Renal cortical epithelial cell (primary cell): ENCODE data around the gene RAB28. TPM values are rescaled to one million over a fixed set of nuclear protein-coding genes. Genes with fewer than 3 reads are reported as not detected.

ENCODE experiments used
- DNase-seq: peaks from one replicate; pipeline ENCODE4 v3.0.0-alpha.2; 2011; ENCODE audit warnings: low read depth
- total RNA-seq: library from RNA; depleted of rRNA; stranded (reverse); fragments of >200 nt; gene quantifications from 2 replicates; pipeline ENCODE4 v1.2.3, GENCODE V29; 2014

The RAB28 gene
- total RNA-seq, 1 donor from 2014 or later = 18.7 TPM

DNA sequence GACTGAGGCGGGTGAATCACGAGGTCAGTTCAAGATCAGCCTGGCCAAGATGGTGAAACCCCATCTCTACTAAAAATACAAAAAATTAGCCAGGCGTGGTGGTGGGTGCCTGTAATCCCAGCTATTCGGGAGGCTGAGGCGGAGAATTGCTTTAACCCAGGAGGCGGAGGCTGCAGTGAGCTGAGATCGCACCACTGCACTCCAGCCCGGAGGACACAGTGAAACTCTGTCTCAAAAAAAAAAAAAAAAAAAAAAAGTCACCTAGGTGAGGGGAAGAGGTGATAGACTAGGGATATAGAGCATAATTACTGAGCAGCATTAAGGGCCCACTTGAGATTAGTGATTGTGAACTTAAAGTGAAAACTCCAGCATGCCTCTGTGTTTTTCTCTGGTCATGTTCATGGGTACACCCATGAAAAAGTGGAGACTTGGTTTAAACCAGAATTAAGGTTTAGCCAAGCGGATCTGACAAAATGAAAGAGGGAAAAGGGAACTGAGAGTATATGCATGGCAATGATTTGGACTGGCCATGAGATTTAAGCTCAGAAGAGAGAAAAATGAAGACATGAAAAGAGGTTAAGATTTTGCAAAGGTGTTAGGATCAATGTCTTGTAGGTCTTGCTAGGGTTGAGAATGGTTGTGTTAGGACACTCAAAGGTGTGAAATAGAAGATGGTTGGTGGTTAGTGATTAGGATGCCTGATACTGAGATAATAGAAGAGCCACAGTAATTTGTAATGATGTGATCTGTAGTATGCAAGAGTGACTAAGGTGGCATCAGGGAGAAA lies 105.0 kb downstream of the RAB28 start:
- DNase-seq = no peak

DNA sequence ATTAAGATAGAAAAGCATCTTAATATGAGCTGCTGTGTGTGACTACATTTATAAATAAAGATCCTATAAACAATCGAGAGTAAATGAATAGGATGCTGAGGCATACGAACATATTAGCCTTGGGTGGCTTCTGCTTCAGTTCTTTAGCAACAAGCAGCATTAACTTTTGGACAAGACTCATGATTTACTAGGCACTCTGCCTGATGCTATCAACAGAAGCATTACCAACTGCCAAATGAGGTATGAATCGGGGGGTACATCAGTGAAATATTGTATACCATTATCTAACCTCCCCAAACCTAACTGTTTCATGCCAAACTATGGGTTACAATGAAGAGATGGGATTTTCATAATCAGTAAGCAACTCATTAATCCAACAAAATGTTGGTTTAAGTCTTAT lies 113.1 kb downstream of the RAB28 start:
- DNase-seq = no peak

DNA sequence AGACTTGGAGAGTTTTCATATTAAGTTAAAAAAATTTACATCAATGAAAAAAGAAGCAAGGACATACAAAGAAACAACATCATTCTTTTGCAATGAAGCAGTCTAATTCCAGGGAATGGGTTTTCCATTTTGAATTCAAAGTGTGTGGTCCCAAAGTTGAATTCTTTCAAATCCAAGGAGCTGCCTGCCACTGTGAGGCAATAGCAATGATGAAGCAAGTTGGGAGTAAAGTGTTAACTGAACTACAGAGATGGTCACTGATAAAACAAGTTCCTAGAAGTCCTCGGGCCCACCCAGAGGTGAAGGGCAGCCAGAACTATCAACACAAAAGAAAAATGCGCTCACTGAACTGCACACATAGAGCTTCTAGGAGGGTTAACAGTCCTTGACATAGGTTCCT lies 115.9 kb downstream of the RAB28 start:
- no peak for DNase-seq

DNA sequence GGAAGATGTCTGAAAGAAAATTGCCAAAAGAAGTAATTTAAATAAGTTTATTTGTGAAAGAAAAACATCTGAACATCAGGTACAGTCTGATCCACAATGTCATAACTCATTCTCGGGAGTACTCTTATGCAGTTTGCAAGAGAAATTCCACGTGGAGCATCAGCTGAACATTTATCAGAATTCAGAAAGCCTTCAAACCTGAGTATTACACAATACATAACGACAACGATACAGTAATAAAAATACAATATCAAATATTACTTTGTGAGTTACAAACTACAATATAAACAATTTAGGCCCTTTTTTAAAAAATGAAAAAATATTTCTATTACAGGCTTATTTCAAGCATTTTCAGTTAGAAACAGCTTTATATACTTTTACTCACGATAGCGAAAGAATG lies 116.4 kb downstream of the RAB28 start:
- no peak for DNase-seq

DNA sequence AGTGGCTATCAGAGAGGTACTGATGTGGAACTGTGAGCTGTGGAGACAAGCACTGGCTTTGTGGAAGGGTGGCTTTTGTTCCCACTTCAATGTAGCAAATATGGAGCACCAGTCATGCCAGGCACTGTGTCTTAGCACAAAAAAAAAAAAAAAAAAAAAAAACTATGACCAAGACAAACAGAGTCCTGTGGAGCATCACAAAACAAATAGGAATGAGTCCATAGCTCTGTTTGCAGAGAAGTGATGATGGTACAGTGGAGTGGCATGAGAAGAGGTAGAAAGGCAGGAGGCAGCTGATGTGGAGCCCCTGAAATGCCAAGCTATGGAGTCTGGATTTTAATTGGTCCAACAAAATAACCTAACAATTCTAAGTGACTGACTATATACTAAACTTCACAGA lies 116.9 kb downstream of the RAB28 start:
- no peak for DNase-seq

DNA sequence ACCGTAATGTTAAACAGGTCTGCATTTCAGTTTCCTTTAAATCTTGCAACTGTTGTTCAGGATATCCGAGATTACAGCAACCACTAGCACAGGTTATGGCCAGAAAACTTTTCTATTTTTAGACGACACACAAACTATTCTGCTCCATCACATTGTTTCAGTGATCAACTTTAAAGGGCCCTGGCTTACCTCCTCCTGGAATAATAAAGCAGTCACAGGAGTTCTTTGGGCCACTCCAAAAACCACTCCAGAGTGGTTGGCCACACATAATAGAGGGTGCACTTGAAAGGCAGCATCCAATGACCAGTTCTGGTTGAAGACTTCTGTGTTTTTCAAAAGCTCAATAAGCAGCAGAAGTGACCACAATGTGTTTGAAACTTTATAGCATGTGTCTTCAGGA lies 118.9 kb downstream of the RAB28 start:
- DNase-seq = no peak

DNA sequence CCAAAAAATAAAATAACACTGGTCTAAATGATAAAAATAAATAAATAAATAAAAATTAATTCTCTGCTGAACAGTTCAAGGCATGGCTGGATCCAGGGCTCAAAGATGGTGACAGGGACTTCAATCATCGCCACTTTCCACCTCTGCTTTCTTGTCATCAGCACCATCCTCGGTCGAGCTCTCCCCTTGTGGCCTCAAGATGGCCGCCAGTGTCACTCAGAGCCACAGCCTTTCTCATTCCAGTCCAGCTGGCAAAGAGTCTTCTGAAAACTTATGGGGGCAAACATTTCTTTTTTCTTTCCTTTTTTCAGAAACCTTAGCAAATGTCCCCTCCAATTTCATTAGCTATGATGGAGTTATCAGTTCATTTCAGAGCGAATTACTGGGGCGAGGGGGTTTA lies 119.5 kb downstream of the RAB28 start:
- DNase-seq = no peak

DNA sequence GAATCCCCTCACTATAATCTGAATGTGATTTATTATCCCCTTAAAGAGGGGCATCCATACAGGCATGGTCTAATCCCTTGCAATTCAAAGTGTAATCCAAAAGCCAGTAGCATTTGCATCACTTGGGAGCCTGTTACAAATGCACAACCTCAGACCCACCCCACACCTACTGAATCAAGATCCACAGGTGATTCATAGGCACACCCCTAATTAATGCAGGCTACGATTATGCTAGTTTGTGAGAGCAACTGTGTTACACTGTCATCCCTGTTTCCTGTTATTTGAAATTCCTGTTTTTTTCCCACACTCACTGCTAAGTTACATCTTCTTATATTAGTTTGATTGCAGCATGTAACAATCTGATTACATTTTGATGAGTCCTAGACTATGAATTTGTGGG lies 120.0 kb downstream of the RAB28 start:
- DNase-seq = peak; percentile 16

DNA sequence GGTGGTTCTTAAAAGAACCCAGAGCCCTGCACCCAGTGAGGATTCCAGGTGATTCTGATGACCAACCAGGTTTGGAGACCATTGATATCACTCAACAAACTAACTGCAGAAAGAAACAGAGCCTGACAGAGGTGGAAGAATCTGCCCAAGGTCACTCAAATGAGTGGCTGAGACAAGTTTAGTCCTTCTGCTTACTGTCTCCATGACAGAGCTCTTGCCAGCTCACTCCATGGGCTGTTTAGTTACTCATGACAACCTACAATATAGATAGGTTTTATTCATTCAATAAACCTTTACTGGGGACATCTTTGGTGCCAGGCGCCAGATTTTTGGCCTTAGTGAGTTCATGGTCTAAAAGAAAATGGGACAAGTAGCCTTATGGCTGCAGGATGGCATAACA lies 124.3 kb downstream of the RAB28 start:
- DNase-seq = no peak

DNA sequence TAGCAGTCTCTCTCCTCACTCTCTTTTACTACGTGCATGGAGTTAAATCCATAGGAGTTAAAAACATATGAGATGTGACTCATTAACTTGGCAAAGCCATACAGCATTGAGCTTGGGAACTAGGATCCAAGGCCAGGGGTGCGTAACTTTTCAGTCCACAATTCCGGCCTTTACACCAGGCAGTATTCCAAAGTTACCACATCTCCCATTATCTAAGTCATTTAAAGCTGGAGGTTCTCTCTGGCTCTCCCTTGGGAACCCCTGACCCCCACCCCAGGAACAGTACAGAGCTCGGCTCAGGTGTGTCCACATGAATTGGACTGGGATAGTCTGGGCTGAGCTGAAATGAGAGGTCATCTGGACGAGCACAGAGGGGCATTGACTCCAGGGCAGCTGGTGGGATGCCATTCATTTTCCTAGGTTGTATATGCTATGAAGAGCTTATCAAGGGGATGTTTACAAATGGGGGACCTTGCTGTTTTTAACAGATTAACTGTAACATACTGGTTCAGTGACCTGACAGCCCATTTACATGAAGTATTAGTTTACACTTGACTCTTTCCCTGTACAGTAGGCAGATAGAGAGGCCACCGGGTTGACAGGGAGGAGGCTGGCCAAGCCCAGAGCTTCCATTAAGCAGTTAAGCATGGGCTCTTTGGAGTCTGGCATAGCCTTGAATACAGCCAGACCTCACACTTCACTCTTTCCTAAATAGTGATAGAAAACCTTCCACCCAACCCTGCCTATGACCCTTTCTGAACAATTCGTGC lies 128.8 kb downstream of the RAB28 start:
- DNase-seq = no peak

DNA sequence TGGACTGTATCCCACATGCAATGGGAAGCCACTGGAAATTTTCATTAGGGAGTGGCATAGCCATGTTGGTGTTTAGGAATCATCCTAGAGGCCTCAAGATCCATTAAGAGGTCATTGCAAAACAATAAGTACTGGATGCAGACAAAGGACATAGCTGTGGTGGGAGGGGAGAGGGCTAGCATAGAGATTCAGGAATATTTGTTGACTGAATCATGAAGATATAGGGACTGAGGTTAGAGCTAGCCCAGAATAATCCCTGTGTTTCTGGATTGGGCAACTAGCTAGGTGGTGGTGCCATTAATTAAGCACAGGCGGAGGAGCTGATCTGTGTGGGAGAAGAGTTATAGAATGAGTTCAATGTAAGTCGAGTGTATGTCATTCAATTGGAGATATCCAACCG lies 135.0 kb downstream of the RAB28 start:
- DNase-seq = peak; percentile 25

DNA sequence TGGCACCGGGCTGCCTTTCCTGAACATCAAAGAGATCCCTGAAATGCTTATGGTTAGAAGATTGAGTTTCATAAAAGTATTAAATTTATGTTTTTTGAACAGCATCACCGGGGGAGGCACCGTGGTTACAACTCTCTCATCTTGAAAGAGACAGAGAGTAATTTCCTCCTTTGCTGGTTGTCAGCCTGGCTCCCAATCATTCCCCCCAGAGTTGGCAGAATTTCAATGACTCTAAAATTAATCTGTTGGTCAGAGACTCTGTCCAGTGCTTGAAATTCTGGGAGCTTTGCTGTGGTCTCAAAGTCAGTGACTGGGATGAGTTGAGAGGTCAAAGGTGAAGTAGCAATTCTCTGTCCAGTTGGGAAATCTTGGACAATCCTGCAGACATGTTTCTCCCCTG lies 135.9 kb downstream of the RAB28 start:
- no peak for DNase-seq

DNA sequence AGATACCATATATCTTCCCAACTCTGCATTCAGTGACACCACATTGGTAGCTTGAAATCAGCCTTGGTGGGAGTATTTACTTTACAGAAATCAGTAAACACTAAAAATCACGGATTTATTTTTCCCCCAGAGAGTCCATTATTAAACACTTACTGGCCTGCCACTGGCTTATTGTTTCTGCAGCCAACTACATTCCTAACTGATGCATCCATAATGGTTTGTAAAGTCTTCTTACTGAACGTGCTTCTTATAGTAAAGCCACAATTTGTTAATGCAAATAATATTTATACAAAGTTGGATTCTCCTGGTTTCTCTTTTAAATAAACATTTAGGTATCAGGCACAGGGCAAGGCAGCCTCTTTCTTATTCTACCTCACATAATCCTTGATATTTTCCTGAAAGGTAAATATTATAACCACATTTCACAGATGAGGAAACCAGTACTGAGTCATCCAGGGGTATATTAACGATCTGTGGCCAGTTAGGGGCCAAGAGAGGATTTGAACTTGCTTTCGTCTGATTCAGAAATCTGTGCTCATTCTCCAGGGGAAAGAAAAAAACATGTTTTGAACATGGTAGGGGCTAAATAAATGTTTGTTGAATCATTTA lies 136.5 kb downstream of the RAB28 start:
- no peak for DNase-seq

DNA sequence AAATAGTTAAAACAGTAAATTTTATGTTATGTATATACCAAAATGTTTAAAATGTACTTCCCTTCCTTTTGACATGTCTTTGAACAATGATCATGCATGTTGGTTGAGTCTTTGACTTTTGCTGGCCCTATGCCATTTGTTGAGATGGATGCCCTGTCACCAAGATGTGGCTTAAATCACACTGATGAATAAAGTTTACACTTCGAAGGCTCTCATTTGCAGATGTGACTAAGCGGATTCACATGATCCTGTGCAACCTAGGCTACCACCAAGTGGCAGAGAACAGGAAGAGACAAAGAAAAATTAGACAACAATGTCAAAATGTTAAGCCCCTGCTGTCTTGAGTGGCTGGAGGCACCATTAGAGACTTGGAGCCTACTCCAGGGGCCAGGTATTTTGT lies 139.9 kb downstream of the RAB28 start:
- DNase-seq = no peak

DNA sequence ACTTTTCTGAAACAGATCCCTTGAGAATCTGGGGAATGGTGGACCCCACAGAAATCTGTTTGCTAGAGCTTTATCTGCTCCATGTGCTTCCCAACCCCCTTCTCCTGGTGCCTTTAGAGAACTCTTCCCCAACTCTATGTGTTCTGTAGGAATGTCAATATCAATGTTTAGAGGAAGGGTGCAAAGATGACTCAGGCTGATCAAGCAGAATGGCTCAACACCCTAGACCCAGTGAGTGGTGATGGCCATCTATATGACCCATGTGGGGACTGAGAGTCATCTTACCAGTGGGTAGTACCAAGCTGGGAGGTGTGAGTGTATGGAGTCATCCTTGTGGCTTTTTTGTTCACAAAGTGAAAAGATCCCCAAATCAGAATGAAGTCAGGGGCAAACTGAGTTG lies 143.5 kb downstream of the RAB28 start:
- no peak for DNase-seq

DNA sequence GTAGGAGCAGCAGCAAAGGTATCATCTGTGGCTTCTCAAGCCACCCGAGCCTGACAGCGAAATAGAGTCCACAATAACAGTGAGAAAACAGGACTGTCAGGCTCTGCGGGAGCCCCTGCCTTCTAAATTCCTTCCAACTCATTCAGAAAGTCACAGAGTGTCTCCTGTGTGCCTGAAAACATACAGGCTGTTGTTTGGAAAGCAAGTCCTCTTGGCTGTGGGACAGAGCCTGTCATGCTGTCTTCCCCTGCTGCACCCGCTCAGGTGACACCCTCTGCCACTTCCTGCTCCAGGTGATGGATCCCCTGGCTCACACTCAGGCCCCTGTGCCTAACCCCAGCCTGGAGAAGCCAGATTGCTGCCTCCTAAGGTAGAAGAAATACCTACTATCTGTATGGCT lies 152.3 kb downstream of the RAB28 start:
- DNase-seq = no peak

DNA sequence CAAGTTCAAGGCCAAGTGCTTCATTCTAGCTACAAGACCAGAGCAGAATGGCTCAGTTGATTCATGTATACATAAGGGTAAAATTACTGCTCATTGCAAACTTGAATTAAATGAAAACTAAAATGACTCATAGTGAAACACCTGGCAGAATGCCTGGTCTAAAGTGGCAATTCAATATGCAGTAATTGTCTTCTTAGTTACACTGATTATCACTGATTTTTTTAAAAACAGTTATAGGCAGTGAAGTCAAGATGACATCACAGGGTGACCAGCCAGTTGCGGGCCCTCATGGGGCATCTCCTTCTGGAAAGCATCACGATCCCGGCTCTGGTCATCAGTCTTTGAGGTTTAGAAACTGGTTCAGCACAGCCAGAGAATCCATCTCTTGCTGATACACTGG lies 154.2 kb downstream of the RAB28 start:
- peak; percentile 66 for DNase-seq

DNA sequence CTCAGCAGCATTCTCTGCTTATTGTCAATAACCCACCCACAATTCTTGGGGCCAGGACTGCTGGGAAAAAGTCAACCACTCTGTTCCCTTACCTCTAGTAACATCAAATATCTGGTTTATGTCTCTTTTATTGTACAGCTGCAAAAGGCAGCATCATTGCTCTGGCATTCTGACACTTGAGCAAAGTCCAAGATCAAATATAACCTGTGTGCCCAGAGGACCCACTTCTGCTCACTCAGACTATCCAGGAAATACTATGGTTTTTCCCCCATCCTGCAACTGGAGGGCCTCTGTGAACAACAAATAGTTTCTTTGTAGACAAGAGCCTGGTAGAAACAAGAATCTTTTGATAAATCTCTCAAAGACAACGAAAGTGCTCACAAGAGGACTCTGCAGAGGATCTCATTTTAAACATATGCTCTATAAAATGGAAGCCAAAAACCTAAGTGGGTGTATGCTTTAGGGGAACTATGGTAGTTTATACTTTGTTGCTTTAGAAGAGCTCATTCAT lies 154.7 kb downstream of the RAB28 start:
- DNase-seq = no peak

DNA sequence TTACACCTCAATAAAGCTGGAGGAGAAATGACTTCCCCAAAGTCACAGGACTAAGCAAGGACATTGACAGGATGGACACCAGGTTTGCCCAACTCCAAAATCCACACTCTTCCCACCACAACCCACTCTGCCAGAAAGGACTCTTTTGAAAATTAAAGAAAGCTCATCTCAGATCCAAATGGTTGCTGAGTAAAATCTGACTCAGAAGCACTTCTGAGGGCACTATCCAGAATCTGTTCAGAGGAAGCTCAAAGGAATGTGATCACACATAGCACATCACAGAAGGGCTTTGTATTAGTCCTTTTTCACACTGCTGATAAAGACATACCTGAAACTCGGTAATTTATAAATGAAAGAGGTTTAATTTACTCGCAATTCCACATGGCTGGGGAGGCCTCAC lies 155.5 kb downstream of the RAB28 start:
- DNase-seq = no peak

DNA sequence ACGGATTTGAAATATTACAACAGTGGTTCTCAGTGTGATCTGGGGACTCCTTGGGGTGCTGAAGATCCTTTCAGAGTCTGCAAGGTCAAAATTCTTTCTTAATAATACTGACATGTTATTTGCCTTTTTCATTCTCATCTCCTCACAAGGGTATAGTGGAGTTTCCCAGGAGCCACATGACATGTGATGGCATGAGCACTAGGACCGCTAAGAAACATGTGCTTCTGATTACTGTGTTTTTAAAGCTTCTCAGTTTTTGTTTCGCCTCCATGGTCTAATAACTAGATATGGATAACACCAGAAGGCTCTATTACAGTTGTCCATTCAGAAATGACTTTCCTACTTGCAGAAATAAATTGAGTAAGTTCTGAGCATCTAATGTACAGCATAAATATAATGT lies 156.1 kb downstream of the RAB28 start:
- DNase-seq = no peak

DNA sequence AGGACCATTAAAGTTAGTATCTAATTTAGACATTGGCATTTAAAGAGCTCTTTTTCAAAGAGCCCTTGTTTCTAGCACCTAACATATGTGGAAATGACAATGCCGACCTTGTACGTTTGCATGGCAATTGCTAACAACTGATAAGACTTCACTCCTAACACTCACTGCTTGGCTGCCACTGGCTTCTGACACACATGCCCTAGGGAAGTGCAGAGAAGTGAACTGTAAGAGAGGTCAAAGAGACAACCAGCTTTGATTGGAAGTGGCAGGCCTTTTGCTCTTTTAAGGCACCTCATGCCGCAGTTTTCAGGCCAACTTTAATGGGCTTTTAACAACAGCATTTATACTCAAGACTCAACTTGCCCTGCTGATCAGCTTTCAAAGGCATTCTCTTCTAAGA lies 158.4 kb downstream of the RAB28 start:
- no peak for DNase-seq

DNA sequence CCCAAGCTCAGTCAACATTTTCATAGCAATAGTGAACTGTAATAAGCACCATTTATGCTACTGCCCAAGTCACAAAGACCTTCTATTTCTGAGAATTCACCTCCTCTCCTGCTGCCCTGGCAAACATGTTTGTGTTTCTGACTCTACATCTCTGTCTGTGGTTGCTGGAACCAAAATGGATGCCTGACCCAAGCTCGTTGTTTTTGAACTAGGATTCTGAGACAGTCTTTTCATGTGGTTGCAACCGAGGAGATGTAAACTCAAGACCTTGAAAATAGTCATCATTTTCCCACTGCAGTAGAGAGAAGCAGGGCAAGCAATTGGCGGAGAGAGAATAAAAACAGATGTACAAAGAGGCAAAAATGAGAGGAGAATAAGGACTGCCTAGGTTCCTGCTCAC lies 160.2 kb downstream of the RAB28 start:
- no peak for DNase-seq

DNA sequence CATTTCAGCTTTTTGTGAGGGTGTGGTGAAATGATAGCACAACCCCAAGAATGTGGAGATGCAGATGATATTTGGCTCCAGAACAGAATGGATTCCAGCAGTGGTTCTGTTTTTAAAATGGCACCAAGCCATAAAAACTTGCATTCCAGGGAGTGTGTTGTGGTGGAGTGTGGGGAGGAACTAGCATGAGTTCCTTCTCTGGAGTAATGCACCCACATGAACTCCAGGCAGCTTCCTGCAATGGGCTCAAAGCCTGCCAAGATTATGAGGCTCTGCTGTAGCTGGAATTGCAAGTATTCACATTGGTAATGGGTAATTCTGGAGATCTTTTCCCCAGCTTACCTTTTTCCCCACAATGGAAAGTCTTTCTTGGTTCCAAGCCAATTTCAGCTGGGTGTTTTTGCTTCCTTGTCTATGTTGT lies 161.4 kb downstream of the RAB28 start:
- DNase-seq = peak; percentile 57
